Memory B cell (primary cell): Measurements from ENCODE around the gene ZNF521.

Experiments used
- ATAC-seq: fragments of 150-1000 bp; cut with Tn5 transposase; 2 replicates; pipeline ENCODE4 v1.10.0; 2021; ENCODE audit warnings: low read depth, mild to moderate bottlenecking, moderate library complexity
- DNase-seq, 2 donors: peaks; one replicate each; pipeline ENCODE4 v3.0.0; 2022; ENCODE audit warnings: low spot score in 2 of 2
- H3K27ac Mint-ChIP-seq: one replicate; pipeline ENCODE4 v1.8.0; 2022; ENCODE audit warnings: mild to moderate bottlenecking, moderate library complexity, mixed read lengths
- H3K27me3 Mint-ChIP-seq: one replicate; pipeline ENCODE4 v1.8.0; 2022; ENCODE audit warnings: mixed read lengths
- H3K36me3 Mint-ChIP-seq: one replicate; pipeline ENCODE4 v1.8.0; 2022; ENCODE audit warnings: mild to moderate bottlenecking, mixed read lengths
- H3K4me1 Mint-ChIP-seq: one replicate; pipeline ENCODE4 v1.8.0; 2022; ENCODE audit warnings: mixed read lengths
- H3K4me3 Mint-ChIP-seq: one replicate; pipeline ENCODE4 v1.8.0; 2022; ENCODE audit warnings: mild to moderate bottlenecking, moderate library complexity, mixed read lengths
- H3K9me3 Mint-ChIP-seq: one replicate; pipeline ENCODE4 v1.8.0; 2022; ENCODE audit warnings: mixed read lengths

Gene ZNF521

GRCh38 chr18:25289001-25289631 is 62.9 kb downstream of the ZNF521 start:
- H3K9me3 Mint-ChIP-seq, result no peaks in the 10 kb centered on the region
- ATAC-seq (no peak), DNase-seq (no peak)
- H3K27me3 Mint-ChIP-seq, result no peaks in the 10 kb centered on the region
- no peaks in the 10 kb centered on the region for H3K4me1 Mint-ChIP-seq
- H3K36me3 Mint-ChIP-seq, result no peaks in the 10 kb centered on the region
- H3K27ac Mint-ChIP-seq, result no peak overlapping the region
- no peak overlapping the region for H3K4me3 Mint-ChIP-seq

GRCh38 chr18:25288340-25288938 is 63.5 kb downstream of the ZNF521 start:
- DNase-seq (no peak), ATAC-seq (no peak)
- H3K4me3 Mint-ChIP-seq, result no peak overlapping the region
- H3K4me1 Mint-ChIP-seq, result no peaks in the 10 kb centered on the region
- H3K27me3 Mint-ChIP-seq, result no peaks in the 10 kb centered on the region
- H3K27ac Mint-ChIP-seq, result no peak overlapping the region
- H3K36me3 Mint-ChIP-seq, result no peaks in the 10 kb centered on the region
- no peaks in the 10 kb centered on the region for H3K9me3 Mint-ChIP-seq

GRCh38 chr18:25287106-25287505 is 64.9 kb downstream of the ZNF521 start:
- DNase-seq, result no peak
- no peak for ATAC-seq
- H3K27ac Mint-ChIP-seq, result no peak overlapping the region
- H3K27me3 Mint-ChIP-seq, result no peaks in the 10 kb centered on the region
- H3K9me3 Mint-ChIP-seq, result no peaks in the 10 kb centered on the region
- H3K36me3 Mint-ChIP-seq, result no peaks in the 10 kb centered on the region
- H3K4me1 Mint-ChIP-seq, result no peaks in the 10 kb centered on the region
- H3K4me3 Mint-ChIP-seq, result no peak overlapping the region

DNA sequence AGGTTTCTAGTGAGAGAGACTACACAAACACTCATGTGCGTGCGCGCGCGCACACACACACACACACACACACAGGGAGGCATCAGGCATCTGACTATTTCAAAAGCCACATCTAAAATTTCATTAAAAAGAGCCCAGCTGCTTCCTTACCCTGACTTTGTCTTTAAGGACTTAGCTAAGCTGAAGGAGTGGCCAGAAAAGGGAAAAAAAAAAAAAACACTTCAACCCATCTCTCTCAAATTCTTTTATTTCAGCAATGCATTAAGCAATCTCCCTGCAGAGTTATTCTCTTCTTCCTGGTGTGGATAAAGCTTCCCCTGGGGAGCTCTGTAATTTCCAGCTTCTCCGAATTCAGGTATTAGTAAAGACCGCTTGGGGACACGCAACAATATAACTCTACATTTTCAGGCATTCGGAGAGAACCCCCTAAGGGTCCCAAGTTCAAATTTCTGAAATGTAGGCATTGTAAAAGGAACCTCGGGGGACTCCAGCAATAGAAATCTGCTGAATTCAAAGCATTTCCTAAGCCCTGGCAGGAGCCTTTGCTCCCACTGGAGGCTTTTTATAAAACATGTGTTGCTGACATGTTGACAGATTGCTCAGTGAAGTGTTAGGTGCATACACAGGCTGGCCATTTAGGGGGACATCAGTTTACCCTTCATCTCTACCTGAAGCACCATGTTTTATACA is 67.0 kb downstream of the ZNF521 start:
- DNase-seq, result no peak
- H3K36me3 Mint-ChIP-seq, result no peaks in the 10 kb centered on the region
- no peak for ATAC-seq
- no peaks in the 10 kb centered on the region for H3K4me1 Mint-ChIP-seq
- no peak overlapping the region for H3K4me3 Mint-ChIP-seq
- H3K27me3 Mint-ChIP-seq, result no peaks in the 10 kb centered on the region
- H3K27ac Mint-ChIP-seq, result no peak overlapping the region
- H3K9me3 Mint-ChIP-seq, result no peaks in the 10 kb centered on the region

DNA sequence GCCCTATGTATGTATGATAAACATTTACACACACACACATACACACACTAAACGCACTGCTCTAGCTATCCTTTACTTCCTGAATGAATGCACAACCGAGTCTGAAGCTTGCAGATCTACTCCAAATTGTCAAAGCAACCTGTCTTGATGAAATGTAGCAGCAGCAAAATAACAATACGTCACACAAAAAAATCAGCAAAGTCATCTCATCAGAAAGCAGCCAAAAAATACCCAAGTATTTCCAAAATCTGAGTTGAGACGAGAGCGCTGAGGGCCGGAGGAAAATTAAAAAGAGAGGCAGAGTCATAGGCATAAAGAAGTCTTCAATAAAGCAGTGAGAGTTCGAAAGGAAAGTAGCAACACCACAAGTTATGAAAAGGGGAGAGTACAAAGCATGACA is 67.7 kb downstream of the ZNF521 start:
- H3K4me1 Mint-ChIP-seq, result no peaks in the 10 kb centered on the region
- H3K9me3 Mint-ChIP-seq, result no peaks in the 10 kb centered on the region
- H3K27ac Mint-ChIP-seq, result no peak overlapping the region
- ATAC-seq, result no peak
- H3K36me3 Mint-ChIP-seq, result no peaks in the 10 kb centered on the region
- H3K27me3 Mint-ChIP-seq, result no peaks in the 10 kb centered on the region
- no peak for DNase-seq
- H3K4me3 Mint-ChIP-seq, result no peak overlapping the region

DNA sequence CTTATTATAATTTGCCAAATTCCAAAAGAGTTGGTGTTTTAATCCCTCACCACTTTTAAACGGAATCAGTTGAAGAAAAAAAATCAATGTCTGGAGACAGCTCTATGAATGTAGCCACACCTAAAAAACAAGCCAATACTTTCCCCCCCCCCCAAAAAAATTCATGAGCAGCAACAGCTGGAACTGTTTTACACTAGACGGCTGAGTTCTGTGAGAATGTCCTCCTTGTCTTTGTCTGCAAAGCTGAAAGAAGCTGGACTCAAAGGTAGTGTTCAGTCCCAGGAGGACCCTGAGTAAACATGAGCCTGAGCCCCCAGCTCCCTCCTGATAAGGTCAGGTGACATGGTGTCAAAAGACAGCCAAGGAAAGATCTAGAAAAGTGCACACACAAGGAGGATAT is 68.2 kb downstream of the ZNF521 start:
- Mint-ChIP-seq H3K9me3 (no peaks in the 10 kb centered on the region), H3K4me1 (no peaks in the 10 kb centered on the region), H3K27me3 (no peaks in the 10 kb centered on the region), H3K27ac (no peak overlapping the region), H3K4me3 (no peak overlapping the region), H3K36me3 (no peaks in the 10 kb centered on the region)
- ATAC-seq (no peak), DNase-seq (no peak)

DNA sequence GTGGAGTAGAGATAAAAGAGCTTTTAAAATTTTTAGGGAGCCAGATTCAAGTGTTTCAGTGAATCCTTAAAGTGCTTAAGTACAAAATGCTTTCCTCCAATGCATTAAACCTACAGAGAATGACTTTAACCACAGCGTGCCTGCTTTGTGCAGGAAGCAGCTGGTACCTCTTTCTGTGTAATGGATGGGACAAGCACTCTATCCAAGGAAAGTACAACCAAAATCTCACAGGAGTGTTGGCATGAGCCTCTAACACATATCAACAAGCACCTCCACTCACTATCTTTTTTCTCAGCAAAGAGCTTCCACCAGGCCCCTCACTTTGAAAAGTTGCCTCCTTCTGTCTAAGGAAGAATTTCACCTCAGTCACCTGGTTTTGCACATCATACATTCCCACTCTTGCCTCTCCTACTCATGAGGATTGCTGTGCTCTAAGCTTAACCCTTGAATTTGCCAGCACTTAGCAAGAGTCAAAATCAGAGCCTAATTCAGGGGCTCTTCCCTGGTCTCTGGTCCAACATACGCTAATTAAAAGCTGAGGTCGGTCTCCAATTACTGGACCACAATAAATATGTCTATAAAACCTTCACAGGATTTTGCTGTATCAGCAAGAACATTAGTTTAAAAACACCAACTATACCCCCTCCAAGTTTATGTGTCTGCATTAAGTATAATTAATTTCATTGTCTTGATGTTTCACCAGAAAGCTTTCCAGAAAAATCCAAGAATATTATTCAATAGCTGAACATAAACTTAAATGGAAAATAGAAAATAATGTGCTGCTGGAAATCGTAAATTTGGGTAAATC is 68.9 kb downstream of the ZNF521 start:
- Mint-ChIP-seq H3K27ac (no peak overlapping the region), H3K4me1 (no peaks in the 10 kb centered on the region), H3K27me3 (no peaks in the 10 kb centered on the region), H3K9me3 (no peaks in the 10 kb centered on the region), H3K36me3 (no peaks in the 10 kb centered on the region), H3K4me3 (no peak overlapping the region)
- ATAC-seq (no peak), DNase-seq (no peak)

- Mint-ChIP-seq H3K4me1 (no peaks in the 10 kb centered on the region), H3K9me3 (no peaks in the 10 kb centered on the region), H3K36me3 (no peaks in the 10 kb centered on the region), H3K4me3 (no peak overlapping the region), H3K27me3 (no peaks in the 10 kb centered on the region), H3K27ac (no peak overlapping the region)
- DNase-seq (no peak), ATAC-seq (peak; percentile 38)
Observed at GRCh38 chr18:25282282-25282681, 69.7 kb downstream of the ZNF521 start.

GRCh38 chr18:25281556-25281955 is 70.4 kb downstream of the ZNF521 start:
- ATAC-seq (no peak), DNase-seq (no peak)
- Mint-ChIP-seq H3K9me3 (no peaks in the 10 kb centered on the region), H3K36me3 (no peaks in the 10 kb centered on the region), H3K27me3 (no peaks in the 10 kb centered on the region), H3K4me3 (no peak overlapping the region), H3K27ac (no peak overlapping the region), H3K4me1 (no peaks in the 10 kb centered on the region)

GRCh38 chr18:25279961-25280360 is 72.0 kb downstream of the ZNF521 start:
- Mint-ChIP-seq H3K4me1 (no peaks in the 10 kb centered on the region), H3K9me3 (no peaks in the 10 kb centered on the region), H3K27ac (no peak overlapping the region), H3K4me3 (no peak overlapping the region), H3K27me3 (peaks cover 3% of the 10 kb centered on the region), H3K36me3 (no peaks in the 10 kb centered on the region)
- DNase-seq, result no peak
- no peak for ATAC-seq

DNA sequence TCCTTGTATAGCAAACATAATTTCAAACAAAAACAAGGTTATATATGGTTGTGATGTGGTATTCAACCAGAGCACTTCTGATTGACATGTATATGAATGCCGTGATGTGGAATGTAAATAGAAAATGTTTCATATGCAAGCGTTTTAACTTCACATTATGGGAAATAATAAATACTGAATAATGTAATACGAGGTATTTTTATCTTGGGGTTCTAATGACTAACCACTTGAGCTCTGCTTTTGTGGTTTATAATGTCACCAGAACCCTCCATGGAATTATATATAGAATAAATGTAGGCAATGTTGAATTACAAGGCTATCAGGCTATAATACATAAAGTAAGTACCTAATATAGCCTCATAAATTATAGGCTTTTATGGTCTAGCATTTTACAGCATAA is 72.4 kb downstream of the ZNF521 start:
- ATAC-seq, result no peak
- Mint-ChIP-seq H3K4me3 (no peak overlapping the region), H3K9me3 (no peaks in the 10 kb centered on the region), H3K4me1 (no peaks in the 10 kb centered on the region), H3K27ac (no peak overlapping the region), H3K27me3 (peaks cover 3% of the 10 kb centered on the region), H3K36me3 (no peaks in the 10 kb centered on the region)
- no peak for DNase-seq

GRCh38 chr18:25279133-25279532 is 72.8 kb downstream of the ZNF521 start:
- Mint-ChIP-seq H3K4me1 (no peaks in the 10 kb centered on the region), H3K9me3 (no peaks in the 10 kb centered on the region), H3K27me3 (peaks cover 3% of the 10 kb centered on the region), H3K36me3 (no peaks in the 10 kb centered on the region), H3K27ac (no peak overlapping the region), H3K4me3 (no peak overlapping the region)
- DNase-seq (no peak), ATAC-seq (no peak)

DNA sequence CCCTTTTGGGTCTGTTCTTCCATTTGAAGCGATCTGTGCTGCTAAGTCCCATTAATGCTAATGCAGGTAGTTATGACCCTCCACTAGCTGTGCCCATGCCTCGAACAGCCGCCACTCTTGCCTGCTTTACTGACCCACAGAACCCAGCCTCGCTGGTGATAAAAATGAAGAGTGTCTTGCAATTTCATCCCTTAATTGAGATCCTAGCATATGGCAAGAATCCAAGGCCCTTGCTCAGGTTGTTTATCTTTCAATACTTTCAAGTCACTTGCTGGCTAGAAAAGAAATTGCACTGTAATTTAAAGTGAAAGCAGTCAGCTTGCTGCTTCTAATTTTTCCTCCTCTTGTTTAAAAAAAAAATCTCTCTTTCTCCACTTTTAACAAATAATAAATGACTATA is 73.6 kb downstream of the ZNF521 start:
- no peak for DNase-seq
- Mint-ChIP-seq H3K4me3 (no peak overlapping the region), H3K27me3 (peaks cover 3% of the 10 kb centered on the region), H3K27ac (no peak overlapping the region), H3K9me3 (no peaks in the 10 kb centered on the region), H3K4me1 (no peaks in the 10 kb centered on the region), H3K36me3 (no peaks in the 10 kb centered on the region)
- ATAC-seq, result no peak

DNA sequence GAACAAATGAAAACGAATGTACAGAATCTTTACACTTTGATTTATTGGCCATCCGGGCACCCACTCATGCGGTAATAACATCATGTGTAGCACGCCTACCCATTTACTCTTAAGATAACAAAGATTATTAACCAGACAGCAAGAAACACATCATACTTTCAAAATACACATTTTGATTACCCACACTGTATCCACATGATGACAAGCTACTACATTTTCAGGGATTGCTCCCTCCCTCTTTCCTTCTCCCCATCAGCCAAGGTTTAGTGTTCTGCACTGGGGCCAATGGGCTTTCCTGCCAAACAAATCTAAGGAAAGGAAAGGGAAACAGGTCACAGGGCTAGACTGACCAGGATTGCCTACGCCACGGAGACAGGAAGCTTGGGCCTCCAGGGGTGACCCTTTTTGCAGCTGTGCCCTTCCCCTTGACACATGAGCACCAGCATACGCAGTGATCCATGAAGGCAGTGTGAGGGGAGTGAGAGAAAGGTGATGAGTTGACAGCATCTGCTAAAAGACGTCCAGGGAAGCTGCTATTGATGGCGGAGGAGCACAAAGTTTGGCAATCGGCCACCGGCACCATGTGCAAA is 76.5 kb downstream of the ZNF521 start:
- H3K36me3 Mint-ChIP-seq, result no peaks in the 10 kb centered on the region
- no peak for DNase-seq
- no peak overlapping the region for H3K27ac Mint-ChIP-seq
- peaks cover 2% of the 10 kb centered on the region for H3K9me3 Mint-ChIP-seq
- no peaks in the 10 kb centered on the region for H3K4me1 Mint-ChIP-seq
- peaks cover 3% of the 10 kb centered on the region for H3K27me3 Mint-ChIP-seq
- no peak for ATAC-seq
- H3K4me3 Mint-ChIP-seq, result no peak overlapping the region
